Measurements from ENCODE around the gene NDUFS6. TPM values are rescaled to one million over a fixed set of nuclear protein-coding genes. Genes with fewer than 3 reads are reported as not detected.

NDUFS6 gene
- total RNA-seq, 1 donor from 2014 or later, result 37.6 TPM

GRCh38 chr5:1847611-1848010, 46.4 kb downstream of the NDUFS6 start:
- no peaks in the 10 kb centered on the region for H3K4me1 Mint-ChIP-seq (ENCODE audit: low read depth, unreplicated experiment)
- Histone ChIP-seq H3K4me3 (ENCODE audit: insufficient read depth, low read depth, low read length) (no peak overlapping the region), H4K20me1 (ENCODE audit: insufficient read depth, low read length) (no peaks in the 10 kb centered on the region), H3K79me2 (ENCODE audit: insufficient read depth, low read length) (no peaks in the 10 kb centered on the region), H2AFZ (ENCODE audit: low read depth, low read length) (no peak overlapping the region), H3K36me3 (ENCODE audit: insufficient read depth, low read length) (no peaks in the 10 kb centered on the region), H3K9ac (ENCODE audit: low read length) (no peak overlapping the region), H3K9me3 (ENCODE audit: insufficient read depth, low read depth, low read length) (no peaks in the 10 kb centered on the region), H3K27me3 (ENCODE audit: insufficient read depth, low read length) (peaks cover 24% of the 10 kb centered on the region), H3K4me2 (ENCODE audit: low read length) (no peak overlapping the region), H3K4me1 (ENCODE audit: insufficient read depth, low read length) (no peaks in the 10 kb centered on the region), H3K27ac (ENCODE audit: low read depth, low read length) (no peak overlapping the region)
- H3K27me3 Mint-ChIP-seq (ENCODE audit: low read depth, unreplicated experiment), result peaks cover 50% of the 10 kb centered on the region
- DNase-seq (ENCODE audit: low read depth) (no peak), FAIRE-seq (no peak)
- peaks cover 5% of the 10 kb centered on the region for H3K9me3 Mint-ChIP-seq (ENCODE audit: unreplicated experiment)
- H3K27ac Mint-ChIP-seq (ENCODE audit: unreplicated experiment), result no peak overlapping the region
- H3K36me3 Mint-ChIP-seq (ENCODE audit: low read depth, unreplicated experiment), result no peaks in the 10 kb centered on the region
- H3K4me3 Mint-ChIP-seq (ENCODE audit: unreplicated experiment), result no peak overlapping the region
- TF ChIP-seq EZH2 (IDR thresholded peaks at IDR 0.05; ENCODE audit: insufficient read depth, low read length), result no peak
- TF ChIP-seq, protein P1, sequence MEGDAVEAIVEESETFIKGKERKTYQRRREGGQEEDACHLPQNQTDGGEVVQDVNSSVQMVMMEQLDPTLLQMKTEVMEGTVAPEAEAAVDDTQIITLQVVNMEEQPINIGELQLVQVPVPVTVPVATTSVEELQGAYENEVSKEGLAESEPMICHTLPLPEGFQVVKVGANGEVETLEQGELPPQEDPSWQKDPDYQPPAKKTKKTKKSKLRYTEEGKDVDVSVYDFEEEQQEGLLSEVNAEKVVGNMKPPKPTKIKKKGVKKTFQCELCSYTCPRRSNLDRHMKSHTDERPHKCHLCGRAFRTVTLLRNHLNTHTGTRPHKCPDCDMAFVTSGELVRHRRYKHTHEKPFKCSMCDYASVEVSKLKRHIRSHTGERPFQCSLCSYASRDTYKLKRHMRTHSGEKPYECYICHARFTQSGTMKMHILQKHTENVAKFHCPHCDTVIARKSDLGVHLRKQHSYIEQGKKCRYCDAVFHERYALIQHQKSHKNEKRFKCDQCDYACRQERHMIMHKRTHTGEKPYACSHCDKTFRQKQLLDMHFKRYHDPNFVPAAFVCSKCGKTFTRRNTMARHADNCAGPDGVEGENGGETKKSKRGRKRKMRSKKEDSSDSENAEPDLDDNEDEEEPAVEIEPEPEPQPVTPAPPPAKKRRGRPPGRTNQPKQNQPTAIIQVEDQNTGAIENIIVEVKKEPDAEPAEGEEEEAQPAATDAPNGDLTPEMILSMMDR (IDR thresholded peaks at IDR 0.05; ENCODE audit: insufficient read depth, low read depth, low read length), result no peak

- H3K27me3 Mint-ChIP-seq (ENCODE audit: low read depth, unreplicated experiment), result peaks cover 71% of the 10 kb centered on the region
- peaks cover 27% of the 10 kb centered on the region for H3K27me3 ChIP-seq (ENCODE audit: insufficient read depth, low read length)
Observed at GRCh38 chr5:1850324-1851154, 49.3 kb downstream of the NDUFS6 start.

More at GRCh38 chr5:1850324-1851154, 49.3 kb downstream of the NDUFS6 start:
- H3K79me2 ChIP-seq (ENCODE audit: insufficient read depth, low read length), result no peaks in the 10 kb centered on the region
- DNase-seq (ENCODE audit: low read depth), result no peak
- no peaks in the 10 kb centered on the region for H3K9me3 ChIP-seq (ENCODE audit: insufficient read depth, low read depth, low read length)
- H2AFZ ChIP-seq (ENCODE audit: low read depth, low read length), result no peak overlapping the region
- no peaks in the 10 kb centered on the region for H4K20me1 ChIP-seq (ENCODE audit: insufficient read depth, low read length)
- H3K4me1 Mint-ChIP-seq (ENCODE audit: low read depth, unreplicated experiment), result no peaks in the 10 kb centered on the region
- H3K4me3 ChIP-seq (ENCODE audit: insufficient read depth, low read depth, low read length), result no peak overlapping the region
- no peaks in the 10 kb centered on the region for H3K36me3 Mint-ChIP-seq (ENCODE audit: low read depth, unreplicated experiment)
- H3K9me3 Mint-ChIP-seq (ENCODE audit: unreplicated experiment), result peaks cover 5% of the 10 kb centered on the region
- H3K9ac ChIP-seq (ENCODE audit: low read length), result no peak overlapping the region
- no peak overlapping the region for H3K4me2 ChIP-seq (ENCODE audit: low read length)
- no peaks in the 10 kb centered on the region for H3K4me1 ChIP-seq (ENCODE audit: insufficient read depth, low read length)
- H3K27ac Mint-ChIP-seq (ENCODE audit: unreplicated experiment), result no peak overlapping the region
- H3K27ac ChIP-seq (ENCODE audit: low read depth, low read length), result no peak overlapping the region
- no peaks in the 10 kb centered on the region for H3K36me3 ChIP-seq (ENCODE audit: insufficient read depth, low read length)
- H3K4me3 Mint-ChIP-seq (ENCODE audit: unreplicated experiment), result no peak overlapping the region
- no peak for FAIRE-seq
- TF ChIP-seq, protein P1 (IDR thresholded peaks at IDR 0.05; ENCODE audit: insufficient read depth, low read depth, low read length), result no peak
- TF ChIP-seq EZH2 (IDR thresholded peaks at IDR 0.05; ENCODE audit: insufficient read depth, low read length), result no peak

Data from astrocyte (in vitro differentiated cells and primary cell).